ENCODE measurements around the gene DCDC2.
"Not testable (repeated sequence)": the region's sequence is repeated elsewhere in the genome, so short reads cannot be mapped to it uniquely, and the experiment has no call there.

The DCDC2 gene

GRCh38 chr6:24255676-24256075 is 102.2 kb downstream of the DCDC2 start:
- TF ChIP-seq JUND (IDR thresholded peaks at IDR 0.05; ENCODE audit: low read depth), result no peak
- no peak for DNase-seq (ENCODE audit: low read depth in 1 of 2, low spot score in 1 of 2)
- in situ Hi-C loops (cut with HindIII; ENCODE audit: low pct_unique_long_range_greater_than_20kb, low sequenced_read_pairs), result no loop called here

- DNase-seq (ENCODE audit: low read depth in 1 of 2, low spot score in 1 of 2), result no peak
- in situ Hi-C loops (cut with HindIII; ENCODE audit: low pct_unique_long_range_greater_than_20kb, low sequenced_read_pairs), result no loop called here
- TF ChIP-seq JUND (IDR thresholded peaks at IDR 0.05; ENCODE audit: low read depth), result no peak
Measured at GRCh38 chr6:24253360-24253759, 104.5 kb downstream of the DCDC2 start.

DNA sequence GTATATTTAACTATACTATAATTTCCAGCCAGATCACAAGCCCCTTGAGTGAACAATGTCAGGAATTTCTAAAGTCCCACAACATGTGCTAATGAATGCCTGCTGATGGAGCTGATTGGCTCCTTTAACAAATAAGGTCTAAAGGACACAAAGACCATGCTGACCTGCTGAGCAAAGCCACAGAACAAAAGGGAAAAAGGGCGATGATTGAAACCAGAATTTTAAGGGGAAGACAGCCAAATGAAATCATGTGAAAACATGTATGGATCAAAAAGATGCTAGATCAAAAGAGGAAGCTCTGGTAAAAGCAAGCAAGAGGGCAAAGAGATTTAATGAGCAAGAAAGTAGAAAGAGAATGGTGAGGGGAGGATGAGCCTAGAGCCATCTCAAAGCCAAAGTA is 105.6 kb downstream of the DCDC2 start:
- DNase-seq (ENCODE audit: low read depth in 1 of 2, low spot score in 1 of 2), result peak in 1 of 2 experiments; percentile 40
- in situ Hi-C loops (cut with HindIII; ENCODE audit: low pct_unique_long_range_greater_than_20kb, low sequenced_read_pairs), result no loop called here
- TF ChIP-seq JUND (IDR thresholded peaks at IDR 0.05; ENCODE audit: low read depth), result no peak

- in situ Hi-C loops (cut with HindIII; ENCODE audit: low pct_unique_long_range_greater_than_20kb, low sequenced_read_pairs), result no loop called here
- no peak for TF ChIP-seq JUND (IDR thresholded peaks at IDR 0.05; ENCODE audit: low read depth)
Measured at GRCh38 chr6:24251339-24251738, 106.5 kb downstream of the DCDC2 start.

GRCh38 chr6:24249926-24250325 is 107.9 kb downstream of the DCDC2 start:
- TF ChIP-seq JUND (IDR thresholded peaks at IDR 0.05; ENCODE audit: low read depth), result no peak
- in situ Hi-C loops (cut with HindIII; ENCODE audit: low pct_unique_long_range_greater_than_20kb, low sequenced_read_pairs), result no loop called here
- DNase-seq (ENCODE audit: low read depth in 1 of 2, low spot score in 1 of 2), result no peak

More at GRCh38 chr6:24251339-24251738, 106.5 kb downstream of the DCDC2 start:
- no peak for DNase-seq (ENCODE audit: low read depth in 1 of 2, low spot score in 1 of 2)

GRCh38 chr6:24245275-24245674 is 112.6 kb downstream of the DCDC2 start:
- in situ Hi-C loops (cut with HindIII; ENCODE audit: low pct_unique_long_range_greater_than_20kb, low sequenced_read_pairs), result no loop called here
- TF ChIP-seq JUND (IDR thresholded peaks at IDR 0.05; ENCODE audit: low read depth), result no peak
- DNase-seq (ENCODE audit: low read depth in 1 of 2, low spot score in 1 of 2), result peak in 1 of 2 experiments; percentile 50

- DNase-seq (ENCODE audit: low read depth in 1 of 2, low spot score in 1 of 2), result no peak
- in situ Hi-C loops (cut with HindIII; ENCODE audit: low pct_unique_long_range_greater_than_20kb, low sequenced_read_pairs), result no loop called here
- TF ChIP-seq JUND (IDR thresholded peaks at IDR 0.05; ENCODE audit: low read depth), result no peak
Measured at GRCh38 chr6:24242924-24243323, 114.9 kb downstream of the DCDC2 start.

GRCh38 chr6:24241779-24242178 is 116.1 kb downstream of the DCDC2 start:
- DNase-seq (ENCODE audit: low read depth in 1 of 2, low spot score in 1 of 2); in situ Hi-C loops (cut with HindIII; ENCODE audit: low pct_unique_long_range_greater_than_20kb, low sequenced_read_pairs): not testable (repeated sequence)

- no peak for TF ChIP-seq JUND (IDR thresholded peaks at IDR 0.05; ENCODE audit: low read depth)
- in situ Hi-C loops (cut with HindIII; ENCODE audit: low pct_unique_long_range_greater_than_20kb, low sequenced_read_pairs), result no loop called here
- no peak for DNase-seq (ENCODE audit: low read depth in 1 of 2, low spot score in 1 of 2)
Measured at GRCh38 chr6:24240943-24241342, 116.9 kb downstream of the DCDC2 start.

- in situ Hi-C loops (cut with HindIII; ENCODE audit: low pct_unique_long_range_greater_than_20kb, low sequenced_read_pairs), result no loop called here
- no peak for DNase-seq (ENCODE audit: low read depth in 1 of 2, low spot score in 1 of 2)
- no peak for TF ChIP-seq JUND (IDR thresholded peaks at IDR 0.05; ENCODE audit: low read depth)
Measured at GRCh38 chr6:24240380-24240928, 117.4 kb downstream of the DCDC2 start.

- TF ChIP-seq JUND (IDR thresholded peaks at IDR 0.05; ENCODE audit: low read depth), result no peak
- in situ Hi-C loops (cut with HindIII; ENCODE audit: low pct_unique_long_range_greater_than_20kb, low sequenced_read_pairs), result no loop called here
- no peak for DNase-seq (ENCODE audit: low read depth in 1 of 2, low spot score in 1 of 2)
Measured at GRCh38 chr6:24238700-24239099, 119.2 kb downstream of the DCDC2 start.

DNA sequence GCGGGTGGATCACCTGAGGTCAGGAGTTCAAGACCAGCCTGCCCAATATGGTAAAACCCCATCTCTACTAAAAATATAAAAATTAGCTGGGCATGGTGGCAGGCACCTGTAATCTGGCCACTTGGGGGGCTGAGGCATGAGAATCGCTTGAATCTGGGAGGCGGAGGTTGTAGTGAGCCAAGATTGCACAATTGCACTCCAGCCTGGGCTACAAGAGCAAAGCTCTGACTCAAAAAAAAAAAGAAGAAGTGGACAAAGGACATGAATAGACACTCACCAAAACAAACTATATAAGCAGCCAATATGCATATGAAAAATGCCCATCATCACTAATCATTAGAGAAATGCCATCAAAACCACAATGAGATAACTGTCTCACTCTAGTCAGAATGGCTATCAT is 121.1 kb downstream of the DCDC2 start:
- in situ Hi-C loops (cut with HindIII; ENCODE audit: low pct_unique_long_range_greater_than_20kb, low sequenced_read_pairs); DNase-seq (ENCODE audit: low read depth in 1 of 2, low spot score in 1 of 2): not testable (repeated sequence)

- in situ Hi-C loops (cut with HindIII; ENCODE audit: low pct_unique_long_range_greater_than_20kb, low sequenced_read_pairs), result no loop called here
- TF ChIP-seq JUND (IDR thresholded peaks at IDR 0.05; ENCODE audit: low read depth), result no peak
- no peak for DNase-seq (ENCODE audit: low read depth in 1 of 2, low spot score in 1 of 2)
Measured at GRCh38 chr6:24233813-24234442, 123.9 kb downstream of the DCDC2 start.

GRCh38 chr6:24231438-24231977 is 126.4 kb downstream of the DCDC2 start:
- no peak for TF ChIP-seq JUND (IDR thresholded peaks at IDR 0.05; ENCODE audit: low read depth)

More at GRCh38 chr6:24231438-24231977, 126.4 kb downstream of the DCDC2 start:
- in situ Hi-C loops (cut with HindIII; ENCODE audit: low pct_unique_long_range_greater_than_20kb, low sequenced_read_pairs), result no loop called here
- DNase-seq (ENCODE audit: low read depth in 1 of 2, low spot score in 1 of 2), result no peak

Measured in T47D (cell line).